ENCODE results near the gene SLC6A19. TPM values are rescaled to one million over a fixed set of nuclear protein-coding genes. Genes with fewer than 3 reads are reported as not detected.

Gene SLC6A19
- polyA plus RNA-seq, 1 donor from 2014 or later: not detected

DNA sequence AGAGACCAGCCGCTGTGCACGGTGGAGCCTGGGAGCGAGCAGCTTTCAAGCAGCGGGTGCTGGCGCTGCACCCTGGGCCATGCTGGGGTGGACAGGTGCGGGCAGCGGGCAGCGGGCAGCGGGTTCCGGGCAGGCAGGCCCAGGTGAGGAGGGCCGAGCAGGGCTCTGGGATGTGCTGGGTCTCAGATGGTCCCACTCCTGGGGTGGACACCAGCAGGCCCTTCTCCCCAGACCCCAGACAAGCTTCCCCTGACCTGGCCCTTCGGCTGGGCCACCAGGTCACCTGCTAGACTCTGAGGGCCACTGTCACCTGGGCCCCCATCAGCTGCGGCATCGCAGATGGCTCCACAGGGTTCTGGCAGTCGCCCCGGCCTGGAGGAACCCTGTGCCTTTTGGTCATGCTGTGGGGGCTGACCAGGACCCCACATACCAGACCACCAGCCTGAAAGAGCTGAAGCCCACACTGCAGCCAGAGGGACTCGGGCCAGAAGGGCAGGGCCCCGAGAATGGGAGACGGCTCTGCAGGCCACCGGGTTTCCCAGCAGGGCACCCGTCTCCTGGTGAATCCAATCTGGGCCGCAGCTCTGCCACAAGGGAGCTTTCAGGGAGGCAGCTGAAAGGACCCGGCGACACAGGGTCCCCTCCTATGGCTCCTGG is 2.0 kb downstream of the SLC6A19 start:
- H3K27ac Mint-ChIP-seq: no peak overlapping the region
- no peaks in the 10 kb centered on the region for H3K36me3 Mint-ChIP-seq
- peaks cover 16% of the 10 kb centered on the region for H3K27me3 Mint-ChIP-seq
- no peaks in the 10 kb centered on the region for H3K4me1 Mint-ChIP-seq
- H3K9me3 Mint-ChIP-seq: no peaks in the 10 kb centered on the region
- H3K4me3 Mint-ChIP-seq: no peak overlapping the region

DNA sequence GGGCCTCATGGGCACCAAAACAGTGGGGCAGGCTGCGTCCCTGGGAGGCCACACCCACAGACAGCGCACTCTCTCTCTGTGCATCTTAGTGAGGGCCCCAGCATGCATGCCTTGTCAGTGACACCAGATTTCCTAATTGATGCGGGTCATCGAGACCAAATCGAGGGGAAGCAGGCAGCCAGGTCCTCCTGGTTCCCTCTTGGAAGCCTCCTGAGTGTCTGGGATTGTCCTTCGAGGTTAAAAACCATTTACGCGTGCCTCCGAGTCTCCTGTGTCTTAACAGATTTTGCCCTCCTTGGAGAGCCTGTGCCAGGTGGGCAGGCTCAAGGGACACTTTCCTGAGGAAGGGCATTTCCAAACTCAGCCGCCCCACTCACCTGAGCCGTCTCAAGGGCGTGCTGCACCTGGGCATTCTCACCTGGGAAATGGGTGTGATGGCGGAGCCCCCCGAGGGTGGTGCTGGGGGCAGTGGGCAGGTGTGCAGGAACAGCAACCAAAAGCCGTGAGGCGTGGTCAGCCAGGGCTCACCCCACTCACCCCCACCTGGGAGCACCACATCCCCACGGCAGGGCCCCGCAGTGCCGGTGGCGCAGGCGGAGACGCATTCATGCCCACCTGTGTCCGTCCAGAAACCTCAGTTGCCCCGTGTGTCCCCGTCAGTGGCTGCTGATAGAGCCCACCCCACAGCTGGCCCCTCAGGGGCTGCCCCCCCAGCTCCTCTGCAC is 2.7 kb downstream of the SLC6A19 start:
- H3K4me3 Mint-ChIP-seq: no peak overlapping the region
- no peak overlapping the region for H3K27ac Mint-ChIP-seq
- no peaks in the 10 kb centered on the region for H3K9me3 Mint-ChIP-seq
- no peaks in the 10 kb centered on the region for H3K4me1 Mint-ChIP-seq
- H3K36me3 Mint-ChIP-seq: no peaks in the 10 kb centered on the region
- H3K27me3 Mint-ChIP-seq: peaks cover 16% of the 10 kb centered on the region

DNA sequence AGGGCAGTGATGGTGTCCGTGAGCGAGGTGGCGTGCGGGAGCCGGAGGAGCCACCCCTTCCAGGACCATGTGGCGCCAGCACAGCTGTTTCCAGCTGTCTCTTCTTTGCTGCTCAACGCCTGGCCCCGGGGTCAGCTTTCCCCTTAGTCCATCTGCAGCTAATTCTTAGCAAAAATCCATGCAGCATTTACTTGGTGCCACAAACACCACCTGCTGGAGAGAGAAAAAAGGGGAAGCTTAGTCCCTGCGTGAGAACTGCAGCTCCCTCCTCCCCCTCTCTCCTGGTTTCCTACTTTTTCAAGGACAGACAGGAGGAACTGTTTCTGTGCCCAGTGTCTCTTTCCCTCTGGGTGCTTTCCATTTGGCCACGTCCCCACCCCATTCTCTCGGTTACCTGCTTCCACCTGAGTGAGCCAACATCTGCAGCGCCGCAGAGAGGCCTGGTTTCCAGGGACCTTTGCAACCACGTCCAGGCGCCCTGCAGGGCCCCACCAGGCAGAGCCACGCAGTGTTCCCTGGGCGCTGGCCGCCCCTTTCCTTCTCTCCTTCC is 3.4 kb downstream of the SLC6A19 start:
- Mint-ChIP-seq H3K36me3 (no peaks in the 10 kb centered on the region), H3K4me3 (no peak overlapping the region), H3K4me1 (no peaks in the 10 kb centered on the region), H3K27ac (no peak overlapping the region), H3K9me3 (no peaks in the 10 kb centered on the region), H3K27me3 (peaks cover 16% of the 10 kb centered on the region)

DNA sequence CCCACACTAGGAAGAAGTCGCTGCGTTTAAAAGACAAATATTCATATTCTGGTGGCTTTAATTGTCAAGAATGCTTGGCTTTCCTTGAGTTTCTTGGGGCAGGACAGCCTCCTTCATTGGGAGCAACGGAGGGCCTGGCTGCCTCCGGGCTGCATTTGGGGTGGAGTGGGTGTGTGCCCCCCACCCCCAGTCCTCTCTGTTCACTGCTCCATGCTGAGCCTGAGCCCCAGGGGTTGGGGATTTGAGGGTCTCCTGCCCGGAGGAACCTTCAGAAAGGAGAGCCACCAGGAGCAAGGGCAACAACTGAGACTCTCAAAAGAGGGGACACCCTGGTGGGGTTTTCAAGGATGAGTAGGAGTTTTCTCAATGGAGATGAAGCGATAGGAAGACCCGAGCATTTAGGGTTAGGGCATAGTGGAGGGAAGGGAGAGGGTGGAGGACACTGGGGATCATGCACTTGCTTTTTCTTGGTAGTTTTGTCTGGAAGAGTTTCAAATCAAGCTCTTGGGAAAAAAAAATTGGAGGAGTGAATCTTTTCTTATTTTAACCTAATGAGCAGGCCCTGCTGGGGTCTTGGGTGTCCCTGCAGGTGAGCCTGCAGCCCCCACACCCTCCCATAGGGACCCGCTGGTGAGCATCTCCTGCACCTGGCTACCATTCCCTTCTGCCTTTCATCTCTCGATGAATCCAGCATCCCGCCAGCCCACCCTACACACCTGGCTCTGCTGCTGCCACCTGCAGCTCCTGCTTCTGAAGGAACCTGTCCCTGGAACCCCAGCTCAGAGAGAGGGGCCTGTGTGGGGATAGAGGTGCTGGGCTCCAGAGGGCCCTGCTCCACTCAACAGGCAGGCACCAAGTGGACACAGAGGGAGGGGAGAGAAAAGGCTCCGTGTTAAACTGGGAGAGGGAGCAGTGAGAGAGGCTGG is 4.1 kb downstream of the SLC6A19 start:
- H3K9me3 Mint-ChIP-seq: no peaks in the 10 kb centered on the region
- H3K27ac Mint-ChIP-seq: no peak overlapping the region
- no peaks in the 10 kb centered on the region for H3K36me3 Mint-ChIP-seq
- H3K4me1 Mint-ChIP-seq: no peaks in the 10 kb centered on the region
- H3K4me3 Mint-ChIP-seq: no peak overlapping the region
- peaks cover 16% of the 10 kb centered on the region for H3K27me3 Mint-ChIP-seq

DNA sequence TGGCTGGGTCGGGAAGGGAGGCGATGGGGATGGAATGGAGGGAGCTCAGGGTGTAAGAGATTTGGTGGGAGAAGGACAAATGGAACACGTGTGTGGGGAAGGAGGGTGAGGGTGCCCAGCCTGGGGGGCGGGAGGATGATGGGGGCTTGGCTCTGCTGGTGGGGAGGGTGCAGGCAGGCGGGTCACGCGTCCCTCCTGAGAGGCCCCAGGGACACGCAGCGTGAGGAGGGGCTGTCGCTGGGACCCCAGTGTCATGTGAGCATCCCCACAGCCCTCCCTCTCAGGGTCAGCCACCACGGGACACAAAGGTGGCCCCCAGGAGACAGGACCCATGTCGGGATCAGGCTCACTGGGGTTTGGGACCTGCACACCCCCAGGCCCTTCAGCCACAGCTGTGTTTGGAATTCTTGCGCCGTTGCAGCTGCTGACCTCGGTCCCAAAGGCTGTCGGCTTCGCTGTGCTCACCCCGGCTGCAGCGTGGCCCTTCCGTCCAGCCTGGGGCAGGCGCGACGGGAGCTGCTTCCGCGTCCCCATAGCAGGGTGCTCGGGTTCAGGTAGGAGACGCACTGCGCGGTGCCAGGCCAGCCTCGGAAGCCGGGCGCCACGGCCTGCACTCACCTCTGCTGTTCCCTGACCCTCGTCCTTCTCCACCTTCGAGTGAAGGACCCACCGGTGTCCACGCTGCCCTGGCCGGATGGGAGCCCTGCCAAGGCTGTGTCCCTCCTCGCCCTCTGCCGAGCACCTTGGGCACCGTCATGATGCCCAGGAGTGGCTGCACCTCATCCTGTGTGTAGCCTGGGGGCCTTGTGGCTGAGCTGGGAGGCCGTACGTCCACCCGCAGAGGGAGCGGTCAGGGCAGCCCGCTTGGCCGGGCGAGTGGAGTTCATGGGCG is 5.4 kb downstream of the SLC6A19 start:
- Mint-ChIP-seq H3K9me3 (no peaks in the 10 kb centered on the region), H3K36me3 (no peaks in the 10 kb centered on the region), H3K4me3 (no peak overlapping the region), H3K27ac (no peak overlapping the region), H3K4me1 (no peaks in the 10 kb centered on the region), H3K27me3 (peaks cover 13% of the 10 kb centered on the region)

DNA sequence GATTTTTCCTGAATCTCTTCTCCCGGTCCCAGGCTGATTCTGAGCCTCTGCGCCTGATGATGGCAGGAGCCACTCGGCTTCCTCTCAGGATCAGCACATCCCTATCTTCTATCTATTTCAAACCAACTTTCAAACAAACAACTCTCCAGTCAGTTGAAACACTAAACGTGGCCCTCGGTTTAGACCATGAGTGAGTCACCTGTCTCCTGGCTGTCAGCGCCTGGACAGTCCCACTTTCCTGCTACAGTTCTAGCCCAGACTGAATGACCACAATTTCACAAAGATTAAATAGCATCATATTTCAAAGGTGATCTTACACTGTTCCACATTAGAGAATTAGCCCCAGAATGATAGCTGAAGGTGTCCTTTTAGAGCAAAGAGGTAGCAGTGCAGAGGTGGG is 6.2 kb downstream of the SLC6A19 start:
- H3K36me3 Mint-ChIP-seq: no peaks in the 10 kb centered on the region
- no peak overlapping the region for H3K27ac Mint-ChIP-seq
- peaks cover 0 to under 1% (median 0%) of the 10 kb centered on the region in 3 donors for H3K4me1 Mint-ChIP-seq
- no peak overlapping the region for H3K4me3 Mint-ChIP-seq
- H3K27me3 Mint-ChIP-seq: peaks cover 13% of the 10 kb centered on the region
- no peaks in the 10 kb centered on the region for H3K9me3 Mint-ChIP-seq

DNA sequence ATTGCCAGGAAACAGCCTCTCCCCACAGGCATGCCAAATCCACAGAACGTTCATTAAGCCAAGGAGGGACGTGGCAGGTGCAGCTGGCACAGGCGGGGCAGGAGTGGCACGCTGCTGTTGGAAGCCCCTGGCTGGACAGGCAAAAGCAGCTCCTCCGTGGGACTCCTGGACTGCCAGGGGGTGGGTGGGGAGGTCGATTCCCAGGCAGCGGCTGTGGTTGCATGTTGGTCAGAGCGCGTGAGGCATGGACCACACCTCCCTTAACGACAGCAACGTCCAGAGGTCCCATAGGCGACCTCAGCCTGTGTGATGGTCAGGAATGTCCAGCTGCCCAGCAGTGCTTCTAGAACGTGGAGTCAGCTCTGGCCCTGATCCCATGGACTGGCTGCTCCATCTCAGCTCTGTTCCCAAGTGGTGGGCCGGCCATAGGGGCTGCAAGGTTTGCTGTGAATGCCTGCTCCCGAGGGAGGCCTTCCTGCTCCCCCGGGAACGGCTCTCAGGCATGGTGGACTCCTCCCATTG is 6.9 kb downstream of the SLC6A19 start:
- no peak overlapping the region for H3K27ac Mint-ChIP-seq

DNA sequence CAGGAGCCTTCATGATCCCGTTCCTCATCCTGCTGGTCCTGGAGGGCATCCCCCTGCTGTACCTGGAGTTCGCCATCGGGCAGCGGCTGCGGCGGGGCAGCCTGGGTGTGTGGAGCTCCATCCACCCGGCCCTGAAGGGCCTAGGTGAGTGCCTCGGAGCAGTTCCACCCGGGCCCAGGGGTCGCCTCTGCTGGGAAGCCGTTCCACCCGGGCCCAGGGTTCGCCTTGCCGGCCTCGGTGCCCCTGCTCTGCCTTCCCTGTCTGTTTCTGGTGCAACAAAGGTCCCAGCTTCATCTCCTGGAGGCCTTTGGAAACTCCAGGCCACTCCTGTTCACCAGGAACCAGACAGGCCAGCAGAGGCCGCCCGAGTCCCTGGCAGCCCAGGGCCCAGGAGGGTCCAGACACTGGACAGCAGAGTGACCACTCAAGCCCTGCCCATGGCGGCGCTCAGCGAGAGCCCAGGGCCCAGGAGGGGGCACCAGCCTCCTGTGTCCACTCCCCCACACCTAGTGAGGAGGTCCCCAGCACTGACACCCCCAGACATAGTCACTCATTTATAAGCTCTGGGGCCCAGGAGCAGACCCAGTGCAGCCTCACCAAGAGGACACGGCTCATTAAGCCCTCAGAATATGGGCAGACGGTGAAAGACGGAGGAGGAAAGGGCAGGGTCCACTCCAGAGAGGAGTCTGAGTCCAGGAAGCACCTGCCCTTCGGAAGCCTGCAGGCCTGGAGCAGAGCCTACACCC is 7.5 kb downstream of the SLC6A19 start:
- Mint-ChIP-seq H3K36me3 (no peaks in the 10 kb centered on the region), H3K4me3 (no peak overlapping the region), H3K27me3 (peaks cover 13% of the 10 kb centered on the region), H3K9me3 (no peaks in the 10 kb centered on the region), H3K27ac (no peak overlapping the region), H3K4me1 (peaks cover 0 to 2% (median 0%) of the 10 kb centered on the region in 3 donors)

More for the DNA sequence above, 6.9 kb downstream of the SLC6A19 start:
- Mint-ChIP-seq H3K36me3 (no peaks in the 10 kb centered on the region), H3K4me1 (peaks cover 0 to 2% (median 0%) of the 10 kb centered on the region in 3 donors), H3K4me3 (no peak overlapping the region), H3K9me3 (no peaks in the 10 kb centered on the region), H3K27me3 (peaks cover 13% of the 10 kb centered on the region)

DNA sequence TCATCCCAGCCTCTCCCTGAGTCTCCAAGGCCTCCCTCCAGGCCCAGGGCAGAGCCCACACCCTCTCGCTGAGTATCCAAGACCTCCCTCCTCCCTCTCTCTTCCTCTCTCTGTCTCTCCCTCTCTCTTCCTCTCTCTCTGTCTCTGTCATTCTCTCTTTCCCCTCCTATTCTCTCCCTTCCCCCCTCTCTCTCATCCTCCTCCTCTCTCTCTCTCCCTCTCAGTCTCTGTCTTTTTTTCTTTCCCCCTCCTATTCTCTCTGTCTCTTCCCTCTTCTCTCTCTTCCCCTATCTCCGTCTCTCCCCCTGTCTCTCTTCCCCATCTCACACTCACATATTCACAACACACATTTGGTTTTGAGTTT is 8.1 kb downstream of the SLC6A19 start:
- Mint-ChIP-seq H3K4me3 (no peak overlapping the region), H3K27ac (peak overlapping the region in 1 of 3 donors; percentile 4), H3K36me3 (no peaks in the 10 kb centered on the region), H3K9me3 (no peaks in the 10 kb centered on the region), H3K27me3 (peaks cover 13% of the 10 kb centered on the region), H3K4me1 (peaks cover 0 to 2% (median 0%) of the 10 kb centered on the region in 3 donors)

DNA sequence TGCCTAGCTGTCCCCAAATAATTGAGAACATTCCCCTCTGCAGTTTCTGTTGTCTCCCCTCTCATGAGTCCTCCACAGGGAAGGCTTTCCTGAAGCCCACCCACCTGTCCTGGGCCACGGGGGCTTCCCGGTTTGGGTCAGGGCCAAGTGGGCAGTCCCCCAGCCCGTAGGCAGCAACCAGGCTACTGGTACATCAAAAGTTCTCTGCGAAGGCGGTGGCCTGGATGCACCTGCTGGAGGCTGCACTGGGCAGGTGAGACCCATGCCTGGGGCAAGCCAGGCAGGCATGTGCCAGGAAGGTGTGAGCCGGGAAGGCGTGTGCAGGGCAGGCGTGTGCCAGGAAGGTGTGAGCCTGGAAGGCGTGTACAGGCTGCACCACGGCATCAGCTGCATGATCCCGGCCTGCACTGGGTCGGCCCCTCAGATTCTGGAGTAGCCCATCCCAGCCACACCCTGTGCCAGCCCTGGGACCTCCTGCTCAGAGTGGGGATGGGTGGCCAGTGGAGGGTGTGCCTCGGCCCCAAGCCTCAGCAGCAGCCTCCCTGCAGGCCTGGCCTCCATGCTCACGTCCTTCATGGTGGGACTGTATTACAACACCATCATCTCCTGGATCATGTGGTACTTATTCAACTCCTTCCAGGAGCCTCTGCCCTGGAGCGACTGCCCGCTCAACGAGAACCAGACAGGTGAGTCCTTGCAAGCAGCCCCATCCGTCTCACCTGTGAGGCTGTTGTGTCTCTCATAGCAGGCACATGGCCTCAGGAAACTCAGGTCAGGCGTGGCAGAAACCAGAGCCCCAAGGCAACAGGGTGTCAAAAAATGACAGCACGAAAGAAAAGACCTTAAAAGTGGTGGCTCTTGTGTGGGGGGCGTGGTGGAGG is 8.7 kb downstream of the SLC6A19 start:
- no peaks in the 10 kb centered on the region for H3K36me3 Mint-ChIP-seq
- peaks cover 0 to 2% (median 0%) of the 10 kb centered on the region in 3 donors for H3K4me1 Mint-ChIP-seq
- H3K4me3 Mint-ChIP-seq: no peak overlapping the region
- no peaks in the 10 kb centered on the region for H3K9me3 Mint-ChIP-seq
- peaks cover 11% of the 10 kb centered on the region for H3K27me3 Mint-ChIP-seq
- H3K27ac Mint-ChIP-seq: peak overlapping the region in 1 of 3 donors; percentile 4

DNA sequence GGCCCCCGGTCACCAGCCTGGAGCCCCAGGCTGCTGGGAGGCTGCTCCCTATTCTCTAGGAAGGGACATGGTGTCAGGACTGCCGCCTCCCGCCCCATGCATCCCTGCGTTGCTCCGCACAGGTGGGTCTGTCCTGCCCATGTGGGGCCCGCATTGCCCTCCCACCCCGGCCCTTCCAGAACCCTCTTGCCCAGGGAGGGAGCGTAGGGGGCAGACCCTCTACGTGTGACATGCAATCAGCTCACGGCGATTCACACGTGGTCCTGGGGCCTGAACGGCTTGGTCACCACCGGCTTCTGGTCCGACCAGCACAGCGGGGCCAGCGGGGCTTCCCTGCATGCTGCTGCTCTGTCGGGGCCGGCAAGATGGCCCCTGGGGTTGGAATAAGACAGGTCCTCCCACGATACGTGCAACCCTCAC is 9.4 kb downstream of the SLC6A19 start:
- H3K36me3 Mint-ChIP-seq: no peaks in the 10 kb centered on the region
- no peak overlapping the region for H3K4me3 Mint-ChIP-seq
- H3K27ac Mint-ChIP-seq: no peak overlapping the region
- peaks cover 8% of the 10 kb centered on the region for H3K27me3 Mint-ChIP-seq
- H3K9me3 Mint-ChIP-seq: no peaks in the 10 kb centered on the region
- H3K4me1 Mint-ChIP-seq: peaks cover 0 to 2% (median 0%) of the 10 kb centered on the region in 3 donors

DNA sequence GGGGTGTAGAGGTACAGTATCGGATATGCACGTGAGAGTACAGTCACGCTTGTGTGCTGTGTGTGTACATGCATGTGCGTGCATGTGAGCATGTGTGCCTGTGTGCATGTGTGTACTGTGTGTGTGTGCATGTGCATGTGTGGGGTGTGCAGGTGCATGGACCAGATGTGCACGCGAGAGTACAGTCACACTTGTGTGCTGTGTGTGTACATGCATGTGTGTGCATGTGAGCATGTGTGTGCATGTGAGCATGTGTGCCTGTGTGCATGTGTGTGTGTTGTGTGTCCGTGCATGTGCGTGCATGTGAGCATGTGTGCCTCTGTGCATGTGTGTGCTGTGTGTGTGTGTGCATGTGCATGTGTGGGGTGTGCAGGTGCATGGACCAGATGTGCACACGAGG is 10.3 kb downstream of the SLC6A19 start:
- H3K27ac Mint-ChIP-seq: no peak overlapping the region
- H3K4me3 Mint-ChIP-seq: no peak overlapping the region
- no peaks in the 10 kb centered on the region for H3K9me3 Mint-ChIP-seq
- H3K36me3 Mint-ChIP-seq: no peaks in the 10 kb centered on the region
- peaks cover 8% of the 10 kb centered on the region for H3K27me3 Mint-ChIP-seq
- H3K4me1 Mint-ChIP-seq: peaks cover 0 to 2% (median 0%) of the 10 kb centered on the region in 3 donors

DNA sequence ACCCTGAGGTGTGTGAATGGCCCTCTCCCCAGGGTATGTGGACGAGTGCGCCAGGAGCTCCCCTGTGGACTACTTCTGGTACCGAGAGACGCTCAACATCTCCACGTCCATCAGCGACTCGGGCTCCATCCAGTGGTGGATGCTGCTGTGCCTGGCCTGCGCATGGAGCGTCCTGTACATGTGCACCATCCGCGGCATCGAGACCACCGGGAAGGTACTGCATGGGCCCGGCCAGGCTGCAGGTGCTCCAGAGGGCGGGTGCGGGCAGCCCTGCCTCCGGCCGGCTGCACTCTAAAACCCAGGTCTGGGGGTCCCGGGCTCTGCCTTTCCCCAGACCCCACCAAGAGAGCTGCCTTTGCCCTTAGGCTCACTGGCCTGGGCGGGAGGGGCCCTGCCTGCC is 10.9 kb downstream of the SLC6A19 start:
- H3K4me1 Mint-ChIP-seq: peaks cover 0 to 2% (median 0%) of the 10 kb centered on the region in 3 donors
- no peak overlapping the region for H3K4me3 Mint-ChIP-seq
- H3K36me3 Mint-ChIP-seq: no peaks in the 10 kb centered on the region
- H3K27me3 Mint-ChIP-seq: peaks cover 8% of the 10 kb centered on the region
- no peak overlapping the region for H3K27ac Mint-ChIP-seq
- no peaks in the 10 kb centered on the region for H3K9me3 Mint-ChIP-seq
